K562 (cell line): ENCODE data around the gene CTNNA3. TPM values are rescaled to one million over a fixed set of nuclear protein-coding genes. Genes with fewer than 3 reads are reported as not detected.

Experiments
- ATAC-seq: fragments of 200-7000 bp; cut with Tn5 transposase; 3 replicates; pipeline ENCODE4 v1.9.1; 2020; ENCODE audit warnings: moderate library complexity
- BruUV-seq: library from RNA; stranded (reverse); fragments of 400-500 nt; replicated peaks from 2 replicates; lab custom pipeline; 2021; lab: Mats Ljungman, UMichigan
- CTCF ChIA-PET: fragments of 300-600 bp; formaldehyde crosslinking; extraction: SDS; loops from one replicate; lab custom pipeline; 2021; ENCODE audit warnings: low intra/inter-chr PET ratio; lab: Yijun Ruan, JAX
- POLR2A ChIA-PET: fragments of 300-600, 350-650 bp; sonication (Branson Sonifier 250); formaldehyde crosslinking; extraction: SDS; loops from one replicate; lab custom pipeline; 2021; ENCODE audit warnings: antibody characterized with exemption, inconsistent platforms; lab: Yijun Ruan, JAX
- DNase-seq, 4 experiments: peaks; one replicate each; pipeline versions ENCODE4 v3.0.0 to v3.0.0-alpha.2; 2011 to 2018; ENCODE audit warnings: low spot score in 3 of 4, mixed read lengths in 3 of 4; ENCODE audit errors: extremely low read depth in 1 of 4
- FAIRE-seq: peaks from 2 replicates; lab custom pipeline; 2011; peaks lifted over from hg19 to GRCh38; lab: Jason Lieb, UNC
- H2AFZ ChIP-seq: 2 replicates; pipeline ENCODE4 v1.6.0; 2011; ENCODE audit warnings: low read depth, low read length, control low read depth, inconsistent platforms
- H3K27ac ChIP-seq: fragments of 200-600 bp; 3 replicates; pipeline ENCODE4 v1.8.0; 2011; ENCODE audit warnings: low read depth, mild to moderate bottlenecking, control low read depth, inconsistent platforms, low read length, moderate library complexity, mixed read lengths; ENCODE audit errors: extremely low read depth
- H3K27me3 ChIP-seq, 2 experiments: fragments of 300-600 bp in 1 of 2; 2 replicates in 1 of 2; 3 replicates in 1 of 2; pipeline versions ENCODE4 v1.6.0 to v1.8.0; 2011; ENCODE audit warnings: inconsistent platforms in 2 of 2, low read length in 2 of 2, mild to moderate bottlenecking in 1 of 2, mixed read lengths in 1 of 2, moderate library complexity in 1 of 2; ENCODE audit not compliant: control insufficient read depth in 2 of 2, insufficient read depth in 2 of 2
- H3K36me3 ChIP-seq: fragments of 300-600 bp; 3 replicates; pipeline ENCODE4 v1.8.0; 2011; ENCODE audit warnings: mild to moderate bottlenecking, low read length, inconsistent platforms; ENCODE audit not compliant: control insufficient read depth, insufficient read depth
- H3K4me1 ChIP-seq, 2 experiments: fragments of 200-600 bp in 1 of 2; replicated peaks in 1 of 2; 2 replicates in 1 of 2; 3 replicates in 1 of 2; pipeline versions ENCODE4 v1.5.1 to v1.8.0; 2011; ENCODE audit warnings: inconsistent platforms in 2 of 2, low read length in 2 of 2, mild to moderate bottlenecking in 1 of 2, mixed read lengths in 1 of 2, moderate library complexity in 1 of 2; ENCODE audit not compliant: control insufficient read depth in 2 of 2, insufficient read depth in 2 of 2
- H3K4me2 ChIP-seq: 2 replicates; pipeline ENCODE4 v1.6.1; 2011; ENCODE audit warnings: low read length, control low read depth, inconsistent platforms, mixed read lengths; ENCODE audit not compliant: insufficient read depth
- H3K4me3 ChIP-seq: fragments of 200-600 bp; sonication (generic), shearing (Covaris generic); 2 replicates; pipeline ENCODE4 v1.5.1; 2016; ENCODE audit warnings: control low read depth, inconsistent platforms
- H3K79me2 ChIP-seq: fragments of 200-600 bp; 3 replicates; pipeline ENCODE4 v1.8.0; 2011; ENCODE audit warnings: low read length, inconsistent platforms; ENCODE audit not compliant: control insufficient read depth, insufficient read depth
- H3K9ac ChIP-seq, 2 experiments: 2 replicates each; pipeline versions ENCODE4 v1.6.0 to v1.6.1; 2011; ENCODE audit warnings: low read depth in 2 of 2, low read length in 2 of 2, control low read depth in 1 of 2, inconsistent platforms in 1 of 2, mild to moderate bottlenecking in 1 of 2, mixed read lengths in 1 of 2; ENCODE audit not compliant: insufficient read depth in 1 of 2
- H3K9me1 ChIP-seq: one replicate; pipeline ENCODE4 v1.6.0; 2011; ENCODE audit warnings: inconsistent platforms, mild to moderate bottlenecking, low read length, moderate library complexity; ENCODE audit not compliant: control insufficient read depth, insufficient read depth
- H3K9me3 ChIP-seq: replicated peaks from 2 replicates; pipeline ENCODE4 v1.5.1; 2011; ENCODE audit warnings: low read depth, low read length, inconsistent platforms; ENCODE audit not compliant: control insufficient read depth, insufficient read depth
- H4K20me1 ChIP-seq: replicated peaks from 2 replicates; pipeline ENCODE4 v1.6.1; 2011; ENCODE audit warnings: low read length, inconsistent platforms, mixed read lengths; ENCODE audit not compliant: control insufficient read depth, insufficient read depth
- CEBPZ ChIP-seq: fragments of 150-350 bp; IDR thresholded peaks from 2 replicates; pipeline ENCODE4 v1.6.1; 2014; ENCODE audit warnings: low read depth, mild to moderate bottlenecking, low read length, borderline replicate concordance
- CREM ChIP-seq: IDR thresholded peaks from 2 replicates; pipeline ENCODE4 v1.6.1; 2014; ENCODE audit warnings: antibody characterized with exemption, low read depth
- DPF2 ChIP-seq: fragments of 450-650 bp; IDR thresholded peaks from 2 replicates; pipeline ENCODE4 v1.6.1; 2016
- FIP1L1 ChIP-seq: fragments of 200-400 bp; formaldehyde crosslinking; IDR thresholded peaks from 2 replicates; pipeline ENCODE4 v1.6.1; 2018; ENCODE audit warnings: mild to moderate bottlenecking, low read depth, low read length; ENCODE audit not compliant: poor library complexity, severe bottlenecking
- RFX1 ChIP-seq: fragments of 450-650 bp; IDR thresholded peaks from 2 replicates; pipeline ENCODE4 v1.6.1; 2016; ENCODE audit warnings: mild to moderate bottlenecking, moderate library complexity
- RFX5 ChIP-seq: IDR thresholded peaks from 2 replicates; pipeline ENCODE4 v1.6.1; 2011; ENCODE audit warnings: low read depth, mild to moderate bottlenecking, improper control_type of control experiment, low read length
- TEAD2 ChIP-seq: fragments of 450-650 bp; IDR thresholded peaks from 2 replicates; pipeline ENCODE4 v1.6.1; 2016; ENCODE audit warnings: missing genetic modification characterization, control low read depth, missing compliant biosample characterization
- THRA ChIP-seq: fragments of 450-650 bp; IDR thresholded peaks from 2 replicates; pipeline ENCODE4 v1.6.1; 2017; ENCODE audit warnings: mild to moderate bottlenecking, moderate library complexity
- ZFX ChIP-seq: sonication (generic); formaldehyde crosslinking; IDR thresholded peaks from 2 replicates; pipeline ENCODE4 v1.8.0; 2022; ENCODE audit warnings: mild to moderate bottlenecking, missing genetic modification reagents, moderate library complexity
- ZNF232 ChIP-seq: sonication (generic); formaldehyde crosslinking; IDR thresholded peaks from 2 replicates; pipeline ENCODE4 v1.8.0; 2022; ENCODE audit warnings: mild to moderate bottlenecking, missing genetic modification reagents
- ZNF695 ChIP-seq: fragments of 450-650 bp; formaldehyde crosslinking; IDR thresholded peaks from 2 replicates; pipeline ENCODE4 v1.4.0; 2020; ENCODE audit warnings: mild to moderate bottlenecking, moderate library complexity
- ZNF717 ChIP-seq: fragments of 250-450 bp; sonication (Bioruptor Pico); IDR thresholded peaks from 2 replicates; pipeline ENCODE4 v1.5.0; 2021
- WGBS: fragments of 100-300 bp; shearing (Covaris generic); methylation state at CpG from one replicate; pipeline ENCODE4 v1.1.6; 2016; ENCODE audit warnings: low coverage, mixed read lengths; ENCODE audit not compliant: insufficient coverage; ENCODE audit errors: missing lambda C conversion rate; 5-methylcytosine and 5-hydroxymethylcytosine counted together
- in situ Hi-C: fragments of 300-500 bp; cut with MboI; formaldehyde crosslinking; loops from 4 replicates; pipeline ENCODE4 v1.15.0; 2018; ENCODE audit warnings: inconsistent platforms, mixed read lengths
- intact Hi-C: fragments of 100-400 bp; cut with micrococcal nuclease; formaldehyde crosslinking; loops from 2 replicates; pipeline ENCODE4 v1.14.2; 2022
- polyA plus RNA-seq, 8 experiments: library from polyadenylated mRNA; depleted of rRNA in 4 of 8; stranded (reverse) in 5 of 8; unstranded in 3 of 8; fragments of >200 nt; fragmentation: Nextera tagmentation in 2 of 8; fragmentation: Illumina TruSeq in 1 of 8; extraction: Ambion mirVana in 2 of 8; extraction: Trizol in 1 of 8; gene quantifications; 2 replicates each; pipeline versions ENCODE4 v1.2.1 to v1.2.3, GENCODE V29; 2011 to 2014; ENCODE audit warnings: inconsistent platforms in 1 of 8, missing spikeins in 1 of 8
- total RNA-seq, 7 experiments: library from RNA; depleted of rRNA in 6 of 7; stranded (reverse); fragments of >200 nt in 6 of 7; fragmentation: Illumina TruSeq in 2 of 7; extraction: Trizol in 2 of 7; gene quantifications; 2 replicates each; pipeline versions ENCODE4 v1.2.1 to v1.2.3, GENCODE V29; 2011 to 2021; ENCODE audit warnings: low replicate concordance in 1 of 7
- TF ChIP-seq, protein P1 (sequence below), 2 experiments: fragments of 150-350 bp in 1 of 2; IDR thresholded peaks; 2 replicates each; pipeline ENCODE4 v1.6.1; 2012 to 2016; ENCODE audit warnings: low read depth in 2 of 2, low read length in 2 of 2, mild to moderate bottlenecking in 1 of 2, moderate library complexity in 1 of 2

The CTNNA3 gene
- total and polyA plus RNA-seq, 9 of the 15 experiments (the other 6 are each of a cell fraction or from before 2014, with no cell fraction given) = 0.04 TPM; not detected in 8

DNA sequence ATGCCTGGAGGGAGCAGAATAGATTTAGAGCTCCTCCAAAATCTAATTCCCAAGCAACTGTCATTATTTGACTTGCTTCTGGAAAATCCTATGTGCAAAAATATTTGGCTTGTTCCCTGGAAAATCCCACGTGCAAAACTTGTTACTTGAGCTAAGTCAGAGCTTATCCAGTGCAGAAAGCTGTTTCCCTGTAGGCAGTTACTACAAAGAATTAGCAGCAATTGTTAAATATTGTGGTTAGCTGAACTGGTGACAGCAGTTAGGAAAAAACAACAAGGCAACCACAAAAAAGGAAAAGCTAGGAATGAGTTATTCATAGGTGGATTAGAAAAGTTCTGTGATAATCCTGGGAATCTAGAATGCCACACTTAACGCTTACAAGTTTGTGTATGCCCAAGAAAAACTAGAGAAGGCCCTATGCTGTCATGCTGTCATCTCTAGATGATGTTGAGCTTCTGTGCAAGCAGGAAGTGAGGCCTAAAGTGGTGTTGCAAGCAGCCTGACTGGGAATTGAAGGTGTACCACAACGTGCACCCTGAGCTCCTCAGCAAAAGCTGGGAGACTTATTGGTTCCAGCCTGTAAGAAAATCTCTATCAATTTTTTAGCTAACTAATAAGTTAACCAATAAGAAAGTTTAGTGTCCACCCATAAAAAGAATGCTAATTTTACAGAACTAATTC is 1508.8 kb downstream of the CTNNA3 start:
- WGBS = 0% methylated on average over 3 of the region's 3 CpGs
- Histone ChIP-seq H3K9ac (no peak overlapping the region), H3K36me3 (no peaks in the 10 kb centered on the region), H3K79me2 (no peaks in the 10 kb centered on the region), H4K20me1 (no peaks in the 10 kb centered on the region), H3K4me2 (no peak overlapping the region), H3K9me3 (no peaks in the 10 kb centered on the region; the same call in 1 of the 2 replicates), H3K27me3 (no peaks in the 10 kb centered on the region), H3K4me3 (no peak overlapping the region), H2AFZ (no peak overlapping the region), H3K27ac (no peak overlapping the region), H3K4me1 (no peaks in the 10 kb centered on the region), H3K9me1 (no peaks in the 10 kb centered on the region)
- DNase-seq (no peak), ATAC-seq (no peak), FAIRE-seq (no peak)
- ChIA-PET CTCF (no interaction called here), POLR2A (no interaction called here)
- in situ Hi-C loops (no loop called here), intact Hi-C loops (loop anchor here (10.0 kb wide), 2 partner anchors 748 to 1762 kb away; no protein-coding TSS in a partner anchor)
- BruUV-seq = no TSS peak
- TF ChIP-seq ZNF232 (no peak), FIP1L1 (no peak), DPF2 (no peak), CREM (no peak), THRA (no peak), RFX5 (no peak), ZNF717 (CRISPR knock-in tag) (no peak), TEAD2 (no peak), ZFX (CRISPR knock-in tag) (no peak), CEBPZ (no peak), ZNF695 (CRISPR knock-in tag) (no peak), RFX1 (no peak)
- TF ChIP-seq, protein P1, sequence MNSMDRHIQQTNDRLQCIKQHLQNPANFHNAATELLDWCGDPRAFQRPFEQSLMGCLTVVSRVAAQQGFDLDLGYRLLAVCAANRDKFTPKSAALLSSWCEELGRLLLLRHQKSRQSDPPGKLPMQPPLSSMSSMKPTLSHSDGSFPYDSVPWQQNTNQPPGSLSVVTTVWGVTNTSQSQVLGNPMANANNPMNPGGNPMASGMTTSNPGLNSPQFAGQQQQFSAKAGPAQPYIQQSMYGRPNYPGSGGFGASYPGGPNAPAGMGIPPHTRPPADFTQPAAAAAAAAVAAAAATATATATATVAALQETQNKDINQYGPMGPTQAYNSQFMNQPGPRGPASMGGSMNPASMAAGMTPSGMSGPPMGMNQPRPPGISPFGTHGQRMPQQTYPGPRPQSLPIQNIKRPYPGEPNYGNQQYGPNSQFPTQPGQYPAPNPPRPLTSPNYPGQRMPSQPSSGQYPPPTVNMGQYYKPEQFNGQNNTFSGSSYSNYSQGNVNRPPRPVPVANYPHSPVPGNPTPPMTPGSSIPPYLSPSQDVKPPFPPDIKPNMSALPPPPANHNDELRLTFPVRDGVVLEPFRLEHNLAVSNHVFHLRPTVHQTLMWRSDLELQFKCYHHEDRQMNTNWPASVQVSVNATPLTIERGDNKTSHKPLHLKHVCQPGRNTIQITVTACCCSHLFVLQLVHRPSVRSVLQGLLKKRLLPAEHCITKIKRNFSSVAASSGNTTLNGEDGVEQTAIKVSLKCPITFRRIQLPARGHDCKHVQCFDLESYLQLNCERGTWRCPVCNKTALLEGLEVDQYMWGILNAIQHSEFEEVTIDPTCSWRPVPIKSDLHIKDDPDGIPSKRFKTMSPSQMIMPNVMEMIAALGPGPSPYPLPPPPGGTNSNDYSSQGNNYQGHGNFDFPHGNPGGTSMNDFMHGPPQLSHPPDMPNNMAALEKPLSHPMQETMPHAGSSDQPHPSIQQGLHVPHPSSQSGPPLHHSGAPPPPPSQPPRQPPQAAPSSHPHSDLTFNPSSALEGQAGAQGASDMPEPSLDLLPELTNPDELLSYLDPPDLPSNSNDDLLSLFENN (IDR thresholded peaks at IDR 0.05; ENCODE audit: low read depth in 2 of 2, low read length in 2 of 2) = no peak
